Measurements from ENCODE around the gene PDGFD. TPM values are rescaled to one million over a fixed set of nuclear protein-coding genes. Genes with fewer than 3 reads are reported as not detected.

Gene PDGFD
- polyA plus RNA-seq, 1 of the 3 experiments (the other 2 are of a cell fraction), result 4.8 TPM

DNA sequence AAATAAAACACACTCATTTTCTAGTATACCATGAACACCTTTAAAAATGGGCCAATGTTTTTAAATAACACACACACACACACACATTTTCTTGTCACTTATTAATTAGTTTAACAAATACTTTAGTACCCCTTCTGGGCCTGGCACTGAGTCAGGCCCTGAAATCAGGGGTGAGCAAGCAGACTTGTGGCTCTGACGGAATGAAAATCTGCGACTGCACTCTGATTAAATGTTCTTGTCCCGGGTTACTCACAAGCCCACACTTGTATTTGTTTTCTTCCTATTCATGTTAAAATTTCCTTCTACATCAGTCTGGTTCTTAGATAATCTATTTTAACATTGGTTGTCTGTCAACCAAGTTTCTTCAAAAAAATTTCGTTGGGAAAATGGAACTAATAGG is 43.0 kb upstream of the PDGFD start (continued):
- TF ChIP-seq, protein P1, sequence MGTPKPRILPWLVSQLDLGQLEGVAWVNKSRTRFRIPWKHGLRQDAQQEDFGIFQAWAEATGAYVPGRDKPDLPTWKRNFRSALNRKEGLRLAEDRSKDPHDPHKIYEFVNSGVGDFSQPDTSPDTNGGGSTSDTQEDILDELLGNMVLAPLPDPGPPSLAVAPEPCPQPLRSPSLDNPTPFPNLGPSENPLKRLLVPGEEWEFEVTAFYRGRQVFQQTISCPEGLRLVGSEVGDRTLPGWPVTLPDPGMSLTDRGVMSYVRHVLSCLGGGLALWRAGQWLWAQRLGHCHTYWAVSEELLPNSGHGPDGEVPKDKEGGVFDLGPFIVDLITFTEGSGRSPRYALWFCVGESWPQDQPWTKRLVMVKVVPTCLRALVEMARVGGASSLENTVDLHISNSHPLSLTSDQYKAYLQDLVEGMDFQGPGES (IDR thresholded peaks at IDR 0.05; ENCODE audit: low read depth, low read length), result no peak
- TF ChIP-seq, protein P2, sequence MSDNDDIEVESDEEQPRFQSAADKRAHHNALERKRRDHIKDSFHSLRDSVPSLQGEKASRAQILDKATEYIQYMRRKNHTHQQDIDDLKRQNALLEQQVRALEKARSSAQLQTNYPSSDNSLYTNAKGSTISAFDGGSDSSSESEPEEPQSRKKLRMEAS (IDR thresholded peaks at IDR 0.05; ENCODE audit: low read depth), result no peak

DNA sequence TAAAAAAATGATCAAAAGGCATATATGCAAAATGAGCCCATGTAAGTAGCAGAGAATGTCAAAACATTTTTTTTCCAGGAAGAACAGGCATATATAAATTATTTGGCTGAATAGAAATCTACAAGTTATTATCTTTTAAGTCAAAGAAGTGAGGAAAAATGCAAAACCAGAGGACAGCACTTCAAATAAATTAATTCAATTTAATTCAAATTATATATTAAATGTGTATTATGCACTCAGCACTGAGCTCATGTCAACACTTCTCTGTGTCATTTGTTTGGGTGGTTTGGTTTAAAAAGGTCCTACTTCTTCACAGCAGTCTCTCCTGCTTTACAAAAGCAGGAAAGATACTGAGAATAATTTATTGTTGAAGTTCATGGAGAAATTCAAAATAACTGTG is 41.9 kb upstream of the PDGFD start:
- H3K79me2 ChIP-seq (ENCODE audit: insufficient read depth), result no peaks in the 10 kb centered on the region
- no peaks in the 10 kb centered on the region for H3K36me3 ChIP-seq (replicated peaks in 1 of 2; ENCODE audit: control insufficient read depth in 1 of 2, insufficient read depth in 2 of 2, low read length in 1 of 2)
- H2AFZ ChIP-seq (ENCODE audit: low read depth), result no peak overlapping the region
- H3K4me2 ChIP-seq, result no peak overlapping the region
- H3K4me3 ChIP-seq (ENCODE audit: low read depth in 2 of 2, low read length in 1 of 2), result no peak overlapping the region
- DNase-seq, result no peak
- H3K27me3 ChIP-seq (ENCODE audit: insufficient read depth), result no peaks in the 10 kb centered on the region
- H3F3A ChIP-seq (replicated peaks; ENCODE audit: insufficient read depth), result no peaks in the 10 kb centered on the region
- H3K27ac ChIP-seq (ENCODE audit: low read depth in 2 of 2, low read length in 1 of 2), result no peak overlapping the region
- ChIA-PET POLR2A (no interaction called here), CTCF (no interaction called here)
- H3K9me2 ChIP-seq, result no peaks in the 10 kb centered on the region
- no peaks in the 10 kb centered on the region for H3K4me1 ChIP-seq (ENCODE audit: control insufficient read depth in 1 of 2, insufficient read depth in 2 of 2, low read depth in 1 of 2, low read length in 1 of 2)
- no peak overlapping the region for H3K9ac ChIP-seq
- no peaks in the 10 kb centered on the region for H3K9me3 ChIP-seq
- no peaks in the 10 kb centered on the region for H4K20me1 ChIP-seq (ENCODE audit: insufficient read depth)
- TF ChIP-seq RAD21 (IDR thresholded peaks at IDR 0.05; ENCODE audit: low read length), result no peak
- no peak for TF ChIP-seq MEF2A (IDR thresholded peaks at IDR 0.05; ENCODE audit: borderline replicate concordance, low read depth)
- TF ChIP-seq PBX3 (IDR thresholded peaks at IDR 0.05), result no peak
- no peak for TF ChIP-seq TAF1 (IDR thresholded peaks at IDR 0.05; ENCODE audit: borderline replicate concordance, low read depth, low read length)
- TF ChIP-seq, protein P3, sequence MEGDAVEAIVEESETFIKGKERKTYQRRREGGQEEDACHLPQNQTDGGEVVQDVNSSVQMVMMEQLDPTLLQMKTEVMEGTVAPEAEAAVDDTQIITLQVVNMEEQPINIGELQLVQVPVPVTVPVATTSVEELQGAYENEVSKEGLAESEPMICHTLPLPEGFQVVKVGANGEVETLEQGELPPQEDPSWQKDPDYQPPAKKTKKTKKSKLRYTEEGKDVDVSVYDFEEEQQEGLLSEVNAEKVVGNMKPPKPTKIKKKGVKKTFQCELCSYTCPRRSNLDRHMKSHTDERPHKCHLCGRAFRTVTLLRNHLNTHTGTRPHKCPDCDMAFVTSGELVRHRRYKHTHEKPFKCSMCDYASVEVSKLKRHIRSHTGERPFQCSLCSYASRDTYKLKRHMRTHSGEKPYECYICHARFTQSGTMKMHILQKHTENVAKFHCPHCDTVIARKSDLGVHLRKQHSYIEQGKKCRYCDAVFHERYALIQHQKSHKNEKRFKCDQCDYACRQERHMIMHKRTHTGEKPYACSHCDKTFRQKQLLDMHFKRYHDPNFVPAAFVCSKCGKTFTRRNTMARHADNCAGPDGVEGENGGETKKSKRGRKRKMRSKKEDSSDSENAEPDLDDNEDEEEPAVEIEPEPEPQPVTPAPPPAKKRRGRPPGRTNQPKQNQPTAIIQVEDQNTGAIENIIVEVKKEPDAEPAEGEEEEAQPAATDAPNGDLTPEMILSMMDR (IDR thresholded peaks at IDR 0.05), result no peak
- no peak for TF ChIP-seq RCOR1 (IDR thresholded peaks at IDR 0.05; ENCODE audit: low read length)
- no peak for TF ChIP-seq TCF12 (IDR thresholded peaks at IDR 0.05)
- no peak for TF ChIP-seq REST (IDR thresholded peaks at IDR 0.05; ENCODE audit: low read depth, low read length)
